Lower leg skin (tissue), 4 donors: ENCODE data around the gene DLGAP4. TPM values are rescaled to one million over a fixed set of nuclear protein-coding genes. Genes with fewer than 3 reads are reported as not detected.
"Not testable (repeated sequence)": the region's sequence is repeated elsewhere in the genome, so short reads cannot be mapped to it uniquely, and the experiment has no call there.

ENCODE experiments used
- DNase-seq, 2 donors: peaks; one replicate each; pipeline ENCODE4 v3.0.0-alpha.2; 2019; ENCODE audit warnings: low spot score in 2 of 2
- H3K4me3 ChIP-seq: fragments of 200-600 bp; sonication (generic); 2 replicates; pipeline ENCODE4 v1.5.1; 2017; ENCODE audit warnings: mild to moderate bottlenecking, low read depth; ENCODE audit not compliant: poor library complexity, severe bottlenecking
- CTCF ChIP-seq, 3 donors: fragments of 450-650 bp; IDR thresholded peaks; one replicate each; pipeline ENCODE4 v1.5.1; 2016; ENCODE audit warnings: antibody characterized with exemption in 3 of 3, mild to moderate bottlenecking in 3 of 3, moderate library complexity in 2 of 3
- POLR2A ChIP-seq, 2 donors: fragments of 450-650 bp; IDR thresholded peaks; one replicate each; pipeline ENCODE4 v1.6.1; 2016 to 2017; ENCODE audit warnings: antibody characterized with exemption in 2 of 2, mild to moderate bottlenecking in 1 of 2, moderate library complexity in 1 of 2
- WGBS, 2 donors: methylation state at CpG; one replicate each; pipeline ENCODE4 v1.1.5; 2018; 5-methylcytosine and 5-hydroxymethylcytosine counted together
- intact Hi-C: fragments of 100-400 bp; cut with DNase I; formaldehyde crosslinking; loops from one replicate; pipeline ENCODE4 v1.15.0; 2023; ENCODE audit warnings: low total_unique reads
- total RNA-seq, 4 donors: library from RNA; depleted of rRNA; stranded (reverse); fragments of >200 nt; gene quantifications; one replicate each; pipeline ENCODE4 v1.1.0, GENCODE V29; 2016

Gene DLGAP4
- total RNA-seq, 4 donors from 2014 or later: 75.9 to 162 (median 87.7) TPM

GRCh38 chr20:36373089-36373488 lies 67.0 kb downstream of the DLGAP4 start:
- no peak overlapping the region for H3K4me3 ChIP-seq
- no peak for DNase-seq
- WGBS, 2 donors: 64 to 85% methylated on average over 1 of the region's 1 CpG
- intact Hi-C loops: no loop called here
- TF ChIP-seq CTCF (IDR thresholded peaks at IDR 0.05): no peak
- no peak for TF ChIP-seq POLR2A (IDR thresholded peaks at IDR 0.05)

- TF ChIP-seq POLR2A (IDR thresholded peaks at IDR 0.05) (no peak), CTCF (IDR thresholded peaks at IDR 0.05) (no peak)
- DNase-seq: no peak
- H3K4me3 ChIP-seq: no peak overlapping the region
- WGBS, 2 donors: 72 to 78% methylated on average over 4 of the region's 4 CpGs
- intact Hi-C loops: no loop called here
Observed at GRCh38 chr20:36374995-36375394, 68.9 kb downstream of the DLGAP4 start.

- WGBS, 2 donors: 21 to 36% methylated on average over 22 of the region's 22 CpGs
- intact Hi-C loops: no loop called here
- TF ChIP-seq CTCF (IDR thresholded peaks at IDR 0.05) (no peak), POLR2A (IDR thresholded peaks at IDR 0.05) (no peak)
- no peak overlapping the region for H3K4me3 ChIP-seq
- DNase-seq: no peak
Observed at GRCh38 chr20:36377348-36378326, 71.5 kb downstream of the DLGAP4 start.

- no peak overlapping the region for H3K4me3 ChIP-seq
- WGBS, 2 donors: 64 to 82% methylated on average over 9 of the region's 9 CpGs
- intact Hi-C loops: no loop called here
- no peak for DNase-seq
- TF ChIP-seq CTCF (IDR thresholded peaks at IDR 0.05): no peak
- no peak for TF ChIP-seq POLR2A (IDR thresholded peaks at IDR 0.05)
Observed at GRCh38 chr20:36378686-36379085, 72.5 kb downstream of the DLGAP4 start.

GRCh38 chr20:36379914-36380313 lies 73.8 kb downstream of the DLGAP4 start:
- intact Hi-C loops, H3K4me3 ChIP-seq, DNase-seq: not testable (repeated sequence)
- 89 to 97% methylated on average over 1 of the region's 1 CpG for WGBS, 2 donors

- TF ChIP-seq CTCF (IDR thresholded peaks at IDR 0.05) (no peak), POLR2A (IDR thresholded peaks at IDR 0.05) (no peak)
- DNase-seq: no peak
- H3K4me3 ChIP-seq: no peak overlapping the region
- 1 to 2% methylated on average over 6 of the region's 6 CpGs for WGBS, 2 donors
- intact Hi-C loops: no loop called here
Observed at GRCh38 chr20:36384022-36384619, 78.0 kb downstream of the DLGAP4 start.
